ENCODE results near the gene DCPS. TPM values are rescaled to one million over a fixed set of nuclear protein-coding genes. Genes with fewer than 3 reads are reported as not detected.

The DCPS gene
- total RNA-seq, 1 donor from 2014 or later: 15.5 TPM

GRCh38 chr11:126329644-126330211 is 25.9 kb downstream of the DCPS start:
- TF ChIP-seq CTCF (IDR thresholded peaks at IDR 0.05): no peak
- TF ChIP-seq POLR2AphosphoS5 (IDR thresholded peaks at IDR 0.05; ENCODE audit: insufficient read depth in 1 of 2, low read depth in 1 of 2): no peak
- TF ChIP-seq POLR2A (IDR thresholded peaks at IDR 0.05): no peak
- Histone ChIP-seq H3K4me3 (no peak overlapping the region), H3K4me1 (peaks cover 37% of the 10 kb centered on the region), H3K36me3 (no peaks in the 10 kb centered on the region), H3K27ac (peak overlapping the region; percentile 55), H3K9me3 (no peaks in the 10 kb centered on the region), H3K27me3 (no peaks in the 10 kb centered on the region)
- intact Hi-C loops (cut with DNase I): no loop called here
- no peak for DNase-seq (ENCODE audit: extremely low spot score in 2 of 2)

DNA sequence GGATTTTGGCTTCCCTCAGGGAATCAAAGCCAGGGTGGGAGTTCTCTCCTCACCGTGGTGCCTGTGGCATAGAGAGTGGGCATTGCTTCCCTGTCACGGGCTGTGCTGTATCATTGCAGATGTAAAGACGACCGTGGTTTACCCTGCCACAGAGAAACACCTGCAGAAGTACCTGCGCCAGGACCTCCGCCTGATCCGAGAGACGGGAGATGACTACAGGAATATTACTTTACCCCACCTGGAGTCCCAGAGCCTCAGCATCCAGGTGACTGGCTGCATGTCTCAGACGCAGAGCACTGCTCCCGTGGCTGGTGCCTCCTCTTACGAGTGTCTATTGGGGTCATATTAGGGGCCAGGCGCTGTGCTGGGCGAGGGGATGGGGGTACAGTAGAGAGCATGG is 27.4 kb downstream of the DCPS start:
- no peaks in the 10 kb centered on the region for H3K9me3 ChIP-seq
- H3K27ac ChIP-seq: no peak overlapping the region
- H3K4me3 ChIP-seq: no peak overlapping the region
- intact Hi-C loops (cut with DNase I): no loop called here
- DNase-seq (ENCODE audit: extremely low spot score in 2 of 2): no peak
- TF ChIP-seq POLR2A (IDR thresholded peaks at IDR 0.05) (no peak), CTCF (IDR thresholded peaks at IDR 0.05) (no peak), POLR2AphosphoS5 (IDR thresholded peaks at IDR 0.05; ENCODE audit: insufficient read depth in 1 of 2, low read depth in 1 of 2) (no peak)
- H3K27me3 ChIP-seq: no peaks in the 10 kb centered on the region
- H3K4me1 ChIP-seq: peaks cover 37% of the 10 kb centered on the region
- H3K36me3 ChIP-seq: peaks cover 0 to 7% of the 10 kb centered on the region in 2 donors

DNA sequence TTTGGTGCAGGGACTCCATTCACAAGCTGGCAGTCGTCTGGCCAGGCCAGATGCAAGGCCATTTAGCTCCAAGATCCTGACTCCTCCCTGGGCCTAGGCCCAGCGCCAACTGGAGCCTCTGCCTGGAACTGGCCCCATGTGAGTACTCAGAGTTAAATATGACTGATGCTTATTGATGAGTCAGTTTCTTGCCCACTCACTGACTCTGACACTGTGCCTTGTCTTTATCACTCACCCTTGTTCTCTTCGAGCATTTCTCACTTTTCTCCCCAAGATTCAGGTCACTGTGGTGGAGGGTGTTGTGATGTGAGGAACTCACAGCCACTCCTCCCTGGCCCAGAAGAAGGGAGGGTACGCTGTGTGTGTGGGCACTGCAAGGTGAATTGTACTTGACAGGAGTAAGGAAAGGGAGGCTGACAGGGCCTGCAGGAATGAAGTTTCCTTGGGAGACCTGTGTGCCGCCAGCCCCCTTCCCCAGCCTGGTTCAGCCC is 28.4 kb downstream of the DCPS start:
- TF ChIP-seq POLR2AphosphoS5 (IDR thresholded peaks at IDR 0.05; ENCODE audit: insufficient read depth in 1 of 2, low read depth in 1 of 2) (peak in 1 of 2 donors; percentile 19), POLR2A (IDR thresholded peaks at IDR 0.05) (no peak)
- Histone ChIP-seq H3K9me3 (no peaks in the 10 kb centered on the region), H3K27ac (peak overlapping the region; percentile 13), H3K36me3 (peaks cover 0 to 7% of the 10 kb centered on the region in 2 donors), H3K27me3 (no peaks in the 10 kb centered on the region), H3K4me1 (peaks cover 37% of the 10 kb centered on the region), H3K4me3 (no peak overlapping the region)
- intact Hi-C loops (cut with DNase I): no loop called here
- peak in 1 of 2 donors; percentile 87 for DNase-seq (ENCODE audit: extremely low spot score in 2 of 2)

DNA sequence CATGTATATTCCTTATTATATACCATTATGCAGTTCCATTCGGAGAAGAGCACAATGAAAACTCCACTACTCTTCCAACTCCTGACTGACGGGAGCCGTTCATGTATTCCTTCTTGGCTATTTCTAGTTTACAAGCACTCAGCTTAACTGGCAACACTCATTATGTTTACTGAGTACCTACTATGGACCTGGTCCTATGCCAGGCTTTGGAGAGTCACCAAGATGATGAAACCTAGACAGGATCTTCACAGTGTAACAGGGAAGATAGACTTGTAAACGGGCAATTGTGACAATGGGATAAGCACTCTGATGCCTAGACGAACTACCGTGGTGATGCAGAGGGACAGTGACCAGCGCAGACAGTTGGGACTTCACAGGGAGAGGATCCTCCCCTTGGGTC is 29.3 kb downstream of the DCPS start:
- H3K36me3 ChIP-seq: peaks cover 0 to 7% of the 10 kb centered on the region in 2 donors
- no peaks in the 10 kb centered on the region for H3K9me3 ChIP-seq
- peaks cover 34% of the 10 kb centered on the region for H3K4me1 ChIP-seq
- DNase-seq (ENCODE audit: extremely low spot score in 2 of 2): no peak
- H3K27me3 ChIP-seq: no peaks in the 10 kb centered on the region
- TF ChIP-seq POLR2A (IDR thresholded peaks at IDR 0.05): no peak
- no peak for TF ChIP-seq CTCF (IDR thresholded peaks at IDR 0.05)
- TF ChIP-seq POLR2AphosphoS5 (IDR thresholded peaks at IDR 0.05; ENCODE audit: insufficient read depth in 1 of 2, low read depth in 1 of 2): no peak
- intact Hi-C loops (cut with DNase I): no loop called here
- no peak overlapping the region for H3K27ac ChIP-seq
- no peak overlapping the region for H3K4me3 ChIP-seq

DNA sequence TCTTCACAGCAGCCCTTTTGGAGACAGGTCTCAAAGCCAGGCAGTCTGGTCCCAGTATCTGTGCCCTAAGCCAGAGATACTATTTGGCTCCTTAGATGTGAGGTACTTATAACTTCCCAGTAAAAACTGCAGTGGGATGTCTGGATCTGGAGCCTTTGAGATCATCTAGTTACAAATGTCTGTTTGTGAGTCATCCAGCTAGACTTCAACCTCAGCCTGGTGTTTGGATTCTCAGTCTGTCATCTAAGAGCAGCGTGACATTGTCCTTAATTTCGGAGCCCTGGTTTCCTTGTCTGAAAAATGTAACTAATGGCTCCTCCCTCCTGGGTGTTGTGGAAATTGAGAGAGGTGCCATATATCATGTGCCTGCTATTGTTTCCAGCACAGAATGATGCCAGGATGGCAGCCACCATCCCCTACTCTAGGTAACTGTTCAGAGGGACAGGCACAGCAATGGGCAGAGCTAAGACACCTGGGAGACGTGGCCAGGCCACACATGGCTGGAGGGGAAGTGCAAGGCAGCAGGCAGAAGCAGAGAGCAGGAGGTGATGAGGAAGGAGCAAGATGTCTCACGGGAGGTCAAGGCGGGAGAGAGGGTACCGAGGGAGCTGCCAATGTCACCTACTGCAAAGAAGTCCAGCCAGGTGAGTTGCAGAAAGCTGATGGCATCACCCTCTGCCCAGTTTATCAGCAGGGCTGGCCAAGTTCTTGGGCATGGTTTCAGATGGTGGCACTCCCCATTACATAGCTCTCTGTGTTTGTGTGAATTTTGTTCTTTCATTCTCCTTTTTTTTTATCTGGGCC is 31.0 kb downstream of the DCPS start:
- no peak for TF ChIP-seq CTCF (IDR thresholded peaks at IDR 0.05)
- TF ChIP-seq POLR2A (IDR thresholded peaks at IDR 0.05): no peak
- TF ChIP-seq POLR2AphosphoS5 (IDR thresholded peaks at IDR 0.05; ENCODE audit: insufficient read depth in 1 of 2, low read depth in 1 of 2): no peak
- intact Hi-C loops (cut with DNase I): no loop called here
- H3K27ac ChIP-seq: no peak overlapping the region
- H3K9me3 ChIP-seq: no peaks in the 10 kb centered on the region
- no peak for DNase-seq (ENCODE audit: extremely low spot score in 2 of 2)
- peaks cover 0 to 7% of the 10 kb centered on the region in 2 donors for H3K36me3 ChIP-seq
- H3K4me3 ChIP-seq: no peak overlapping the region
- H3K27me3 ChIP-seq: no peaks in the 10 kb centered on the region
- H3K4me1 ChIP-seq: peaks cover 26% of the 10 kb centered on the region
